ENCODE results near the gene ZSCAN22.

Gene ZSCAN22

DNA sequence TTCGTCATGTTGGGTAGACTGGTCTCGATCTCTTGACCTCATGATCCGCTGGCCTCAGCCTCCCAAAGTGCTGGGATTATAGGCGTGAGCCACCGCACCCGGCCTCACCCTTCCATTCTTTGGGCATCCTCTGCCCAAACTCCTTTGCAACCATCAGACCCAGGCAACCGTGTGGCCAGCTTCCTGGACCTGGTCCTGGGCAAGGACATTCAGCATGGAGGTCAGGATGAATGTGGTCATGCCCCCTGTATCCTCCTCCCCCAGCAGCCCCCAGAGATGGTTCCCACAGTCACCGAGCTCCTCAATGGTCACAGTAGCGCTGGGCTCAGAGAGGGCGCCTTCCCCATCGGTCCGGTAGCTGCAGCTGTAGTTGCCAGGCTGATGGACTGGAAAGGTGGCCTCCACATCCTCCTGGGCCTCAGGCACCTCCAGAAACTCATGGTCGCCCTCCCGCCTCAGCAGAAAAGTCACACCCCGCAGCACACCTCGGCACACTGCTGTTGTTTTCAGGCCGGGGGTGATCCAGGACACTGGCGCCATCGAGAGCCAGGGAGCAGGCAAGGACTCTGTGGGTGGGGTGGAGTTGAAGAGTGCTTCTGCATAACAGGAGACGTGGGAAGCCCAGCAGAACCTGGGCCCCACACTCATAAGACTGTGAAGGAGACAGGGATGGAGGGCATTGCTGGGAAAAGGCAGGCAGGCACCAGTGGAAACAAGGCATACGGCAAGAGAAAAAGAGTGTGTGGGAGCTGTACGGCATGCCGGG lies 25.4 kb downstream of the ZSCAN22 start:
- DNase-seq (ENCODE audit: low spot score) = no peak

- no peak for DNase-seq (ENCODE audit: low spot score)
These were observed 26.2 kb downstream of the ZSCAN22 start, which contains the start of gene A1BG for GRCh38 chr19:58352760-58353671. TSS of gene A1BG (minus strand) at chr19:58353492. CDS start at chr19:58353437, 55 bp downstream.

- no peak for DNase-seq (ENCODE audit: low spot score)
These were observed 27.1 kb downstream of the ZSCAN22 start for GRCh38 chr19:58353717-58354477.

- no peak for DNase-seq (ENCODE audit: low spot score)
These were observed 27.8 kb downstream of the ZSCAN22 start for GRCh38 chr19:58354478-58355030.

DNA sequence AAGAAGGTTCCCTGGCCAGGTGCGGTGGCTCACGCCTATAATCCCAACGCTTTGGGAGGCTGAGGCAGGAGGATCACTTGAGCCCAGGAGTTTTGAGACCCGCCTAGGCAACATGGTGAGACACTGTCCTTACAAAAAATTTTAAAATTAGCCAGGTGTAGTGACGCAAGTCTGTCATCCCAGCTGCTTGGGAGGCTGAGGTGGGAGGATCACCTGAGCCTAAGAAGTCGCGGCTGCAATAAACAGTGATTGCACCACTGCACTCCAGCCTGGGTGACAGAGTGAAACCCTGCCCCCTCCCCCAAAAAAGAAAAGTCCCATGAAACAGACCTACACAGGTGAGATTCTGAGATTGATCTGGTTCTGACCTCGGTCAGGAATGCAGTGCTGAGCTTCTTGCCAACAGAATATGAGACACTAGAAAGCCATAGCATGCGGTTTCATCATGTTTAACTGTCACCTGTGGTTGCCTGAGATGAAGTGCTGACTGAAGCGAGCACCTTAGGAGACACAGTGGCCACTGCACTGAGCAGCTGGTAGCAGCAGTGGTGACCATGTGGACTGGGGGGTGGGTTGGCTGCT lies 28.5 kb downstream of the ZSCAN22 start:
- no peak for DNase-seq (ENCODE audit: low spot score)

- DNase-seq (ENCODE audit: low spot score) = no peak
These were observed 29.3 kb downstream of the ZSCAN22 start for GRCh38 chr19:58355908-58356765.

DNA sequence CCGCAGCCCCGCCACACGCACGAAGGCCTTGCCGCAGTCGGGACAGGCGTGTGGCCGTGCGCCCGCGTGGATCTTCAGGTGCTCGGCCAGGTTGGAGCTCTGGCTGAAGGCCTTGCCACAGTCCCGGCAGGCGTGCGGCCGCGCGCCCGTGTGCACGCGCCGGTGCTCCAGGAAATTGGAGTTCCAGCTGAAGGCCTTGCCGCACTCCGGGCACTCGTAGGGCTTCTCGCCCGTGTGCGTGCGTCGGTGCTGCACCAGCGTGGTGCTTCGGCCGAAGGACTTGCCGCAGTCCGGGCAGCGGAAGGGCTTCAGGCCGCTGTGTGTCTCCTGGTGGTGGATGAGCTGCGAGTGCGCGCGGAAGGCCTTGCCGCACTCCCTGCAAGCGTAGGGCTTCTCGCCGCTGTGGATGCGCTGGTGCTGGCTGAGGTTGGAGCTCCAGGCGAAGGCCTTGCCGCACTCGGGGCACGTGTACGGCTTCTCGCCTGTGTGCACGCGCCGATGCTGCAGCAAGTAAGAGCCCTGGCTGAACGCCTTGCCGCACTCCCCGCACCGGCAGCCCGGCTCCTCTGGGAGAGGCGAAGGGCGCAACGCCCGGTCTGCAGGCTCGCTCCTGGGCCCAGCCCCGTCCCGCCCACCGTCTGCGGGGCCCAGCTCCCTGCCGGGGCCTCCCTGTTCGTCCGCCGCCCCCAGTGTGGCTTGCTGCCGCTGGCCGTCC lies 30.1 kb downstream of the ZSCAN22 start:
- DNase-seq (ENCODE audit: low spot score) = no peak

GRCh38 chr19:58357481-58358145 lies 30.8 kb downstream of the ZSCAN22 start:
- no peak for DNase-seq (ENCODE audit: low spot score)

DNA sequence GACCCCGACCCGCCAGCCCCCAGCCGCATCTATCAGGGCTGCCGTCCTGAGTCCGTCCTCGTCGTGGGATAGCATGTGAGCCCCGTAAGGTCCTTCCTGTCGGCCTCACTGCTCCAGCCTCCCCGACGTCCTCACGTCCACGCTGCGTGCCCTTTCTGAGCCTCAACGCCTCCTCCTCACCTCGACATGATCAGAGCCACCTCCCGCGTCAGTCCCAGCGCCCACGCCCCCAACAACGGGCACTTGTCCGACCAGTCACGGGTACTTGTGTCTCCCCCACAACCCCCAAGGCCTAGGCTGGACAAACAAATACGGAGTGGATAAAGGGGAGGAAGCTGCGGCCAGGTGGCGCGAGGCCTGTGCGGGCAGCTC lies 35.1 kb downstream of the ZSCAN22 start:
- DNase-seq (ENCODE audit: low spot score) = peak; percentile 67

DNA sequence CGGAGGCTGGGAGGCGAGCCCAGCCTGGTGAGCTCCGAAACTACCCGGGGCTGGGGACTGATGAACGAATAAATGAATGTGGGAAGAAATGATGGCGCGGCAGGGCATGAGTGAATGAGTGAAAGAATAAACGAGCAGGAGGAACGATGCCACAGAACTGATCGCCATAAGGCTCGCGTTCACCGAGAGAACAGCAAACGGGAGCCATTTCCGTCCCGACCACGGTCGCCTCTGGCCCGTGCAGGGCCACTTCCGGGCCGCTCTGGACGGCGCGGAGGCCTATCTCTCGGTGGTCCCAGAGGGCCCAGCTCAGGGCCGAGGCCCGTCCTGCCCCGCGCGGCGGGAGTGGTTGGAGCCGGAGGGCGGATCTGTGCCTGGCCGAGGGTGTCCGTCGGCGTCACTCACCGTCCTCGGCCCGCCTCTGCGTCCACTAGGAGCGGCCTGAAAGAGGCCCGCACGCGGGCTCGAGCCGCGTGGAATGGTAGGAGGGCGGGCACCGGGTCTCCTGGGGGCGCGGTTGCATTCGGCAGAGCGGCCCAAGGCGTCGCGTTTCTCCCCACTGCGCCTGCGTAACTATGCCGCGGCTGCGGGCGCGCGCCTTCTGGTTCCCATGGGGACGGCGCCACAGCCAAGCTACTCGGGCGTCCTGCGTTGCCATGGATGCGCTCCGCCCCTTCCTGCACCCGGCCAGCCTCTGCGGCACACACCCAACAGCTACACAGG lies 35.6 kb downstream of the ZSCAN22 start, which contains the start of gene ZNF497:
Gene ZNF497, minus strand, starts transcription at position 480 of the 723 bp plus-strand sequence. CDS start 5,116 bp downstream, outside the sequence.
- DNase-seq (ENCODE audit: low spot score) = peak; percentile 95

DNA sequence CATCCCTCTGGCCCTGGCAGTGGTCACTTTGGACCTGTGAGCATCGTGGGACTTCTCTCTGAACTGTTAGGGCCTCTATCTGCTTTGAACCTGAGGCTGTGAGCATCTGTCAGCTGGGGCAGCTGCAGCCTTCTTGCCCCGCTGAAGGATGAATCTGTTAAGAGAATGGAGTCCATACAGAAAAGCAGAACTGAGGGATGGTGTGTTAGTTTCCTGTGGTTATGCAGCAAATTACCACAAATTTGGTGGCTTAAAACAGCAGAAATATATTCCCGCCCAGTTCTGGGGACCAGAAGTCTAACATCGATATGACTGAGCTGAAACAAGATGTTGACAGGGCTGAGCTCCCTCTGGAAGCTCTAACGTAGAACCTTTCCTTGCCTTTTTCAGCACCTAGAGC lies 37.4 kb downstream of the ZSCAN22 start:
- no peak for DNase-seq (ENCODE audit: low spot score)

- no peak for DNase-seq (ENCODE audit: low spot score)
These were observed 40.0 kb downstream of the ZSCAN22 start for GRCh38 chr19:58366585-58367430.

DNA sequence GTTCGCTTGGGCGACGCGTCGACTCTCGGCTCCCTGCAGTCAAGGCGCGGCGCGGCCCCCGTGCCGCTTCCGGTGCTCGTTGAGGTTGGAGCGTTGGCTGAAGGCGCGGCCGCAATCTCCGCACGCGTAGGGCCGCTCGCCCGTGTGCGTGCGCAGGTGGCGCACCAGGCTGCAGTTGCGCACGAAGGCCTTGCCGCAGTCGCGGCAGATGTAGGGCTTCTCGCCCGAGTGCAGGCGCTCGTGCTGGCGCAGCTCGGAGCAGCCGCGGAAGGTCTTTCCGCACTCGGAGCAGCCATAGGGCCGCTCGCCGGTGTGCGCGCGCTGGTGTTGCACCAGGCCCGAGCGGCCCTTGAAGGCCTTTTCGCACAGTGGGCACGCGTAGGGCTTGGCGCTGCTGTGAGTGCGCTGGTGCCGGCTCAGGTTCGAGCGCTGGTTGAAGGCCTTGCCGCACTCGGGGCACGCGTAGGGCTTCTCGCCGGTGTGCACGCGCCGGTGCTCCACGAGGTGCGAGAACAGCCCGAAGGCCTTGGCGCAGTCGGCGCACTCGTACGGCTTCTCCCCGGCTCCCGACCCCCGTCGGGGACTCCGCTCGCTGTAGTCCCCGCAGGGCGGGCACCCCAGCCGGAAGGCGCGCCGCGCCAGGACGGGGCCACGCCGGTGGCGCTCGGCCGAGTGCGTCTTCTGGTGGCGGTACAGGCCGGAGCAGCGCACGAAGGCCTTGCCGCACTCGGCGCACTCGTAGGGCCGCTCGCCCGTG lies 41.1 kb downstream of the ZSCAN22 start:
- no peak for DNase-seq (ENCODE audit: low spot score)

DNA sequence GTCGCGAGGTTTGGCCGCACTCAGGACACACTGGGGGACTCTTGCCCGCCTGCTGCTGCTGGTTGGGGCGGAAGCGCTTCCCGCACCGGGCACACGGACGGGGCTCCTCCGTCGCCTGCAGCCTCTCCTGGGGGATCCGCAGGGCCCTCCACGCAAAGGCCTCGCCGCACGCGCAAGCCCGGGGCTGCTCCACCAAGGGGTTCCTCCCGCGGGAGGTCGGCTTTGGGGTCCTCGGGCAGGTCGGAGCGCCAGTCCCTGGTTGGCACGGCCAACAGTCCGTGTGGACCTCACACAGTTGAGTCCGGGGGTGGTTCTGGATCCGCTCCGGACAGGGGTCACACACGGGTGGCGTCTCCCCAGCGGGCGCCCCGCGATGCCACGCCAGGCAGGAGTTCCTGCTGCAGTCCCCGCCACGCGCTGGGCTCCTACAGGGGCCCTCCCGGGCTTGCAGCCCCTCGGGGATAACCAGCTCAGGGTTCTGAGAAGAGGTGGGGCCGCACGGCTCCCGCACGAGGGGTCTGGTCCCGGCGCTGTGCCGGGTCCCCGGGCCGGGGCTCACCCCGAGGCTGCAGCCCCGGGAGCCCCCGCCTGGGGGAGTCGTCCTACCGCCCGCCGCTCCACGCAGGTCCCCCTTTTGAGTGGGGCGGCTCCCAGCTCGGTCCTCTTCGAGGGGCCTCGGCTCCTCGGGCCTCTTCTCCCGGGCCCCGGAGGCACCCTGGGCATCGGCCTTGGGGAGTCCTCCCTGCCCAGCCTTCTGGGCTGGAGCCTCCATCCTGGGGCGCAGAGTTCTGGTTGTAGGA lies 42.0 kb downstream of the ZSCAN22 start:
- no peak for DNase-seq (ENCODE audit: low spot score)

DNA sequence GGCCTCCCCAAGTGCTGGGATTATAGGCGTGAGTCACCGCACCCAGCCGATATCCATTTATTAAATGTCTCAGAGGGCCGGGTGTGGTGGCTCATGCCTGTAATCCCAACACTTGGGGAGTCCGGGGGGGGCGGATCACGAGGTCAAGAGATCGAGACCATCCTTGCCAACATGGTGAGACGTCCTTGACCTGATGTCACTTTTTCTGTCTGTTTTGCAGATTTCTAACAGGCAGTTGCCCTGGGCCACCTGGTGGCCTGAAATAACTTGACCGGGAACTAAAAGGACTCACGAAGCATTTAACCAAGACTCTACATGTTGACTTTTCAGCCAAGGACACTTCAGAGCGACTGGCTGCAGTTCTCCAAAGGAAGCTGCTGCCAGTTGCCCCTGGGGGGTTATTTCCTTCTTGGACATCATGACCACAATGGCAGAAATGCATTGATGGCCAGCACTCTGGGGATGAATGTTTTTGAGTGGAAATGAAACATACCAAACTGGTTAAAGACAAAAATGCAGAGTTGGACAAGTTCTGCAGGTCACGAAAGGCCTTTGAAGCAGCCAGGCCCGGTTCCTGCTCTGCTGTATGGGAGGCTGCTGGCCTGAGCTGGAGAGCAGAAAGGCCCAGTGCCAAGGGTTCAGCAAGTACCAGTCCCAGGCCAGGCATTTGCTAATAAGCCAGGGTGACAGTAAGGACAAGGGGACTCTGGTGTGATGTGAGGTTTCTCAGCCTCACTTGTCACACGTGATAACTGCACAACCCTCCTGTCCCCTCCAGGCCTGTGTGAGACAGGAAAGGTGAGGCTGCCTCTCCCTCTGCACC lies 45.7 kb downstream of the ZSCAN22 start:
- no peak for DNase-seq (ENCODE audit: low spot score)
